ENCODE measurements around the gene LATS2. TPM values are rescaled to one million over a fixed set of nuclear protein-coding genes. Genes with fewer than 3 reads are reported as not detected.

Gene LATS2
- total RNA-seq, 1 donor from 2014 or later, result 58.3 TPM

- Mint-ChIP-seq H3K9me3 (ENCODE audit: unreplicated experiment) (no peaks in the 10 kb centered on the region), H3K4me1 (ENCODE audit: unreplicated experiment) (peaks cover 71% of the 10 kb centered on the region), H3K27me3 (ENCODE audit: unreplicated experiment) (no peaks in the 10 kb centered on the region), H3K36me3 (ENCODE audit: unreplicated experiment) (peaks cover 8% of the 10 kb centered on the region), H3K4me3 (ENCODE audit: unreplicated experiment) (no peak overlapping the region), H3K27ac (ENCODE audit: unreplicated experiment) (peak overlapping the region; percentile 38)
- no peak for DNase-seq (ENCODE audit: extremely low spot score, unreplicated experiment)
- TF ChIP-seq CTCF (IDR thresholded peaks at IDR 0.05), result no peak
Observed at GRCh38 chr13:21020176-21020575, 41.2 kb downstream of the LATS2 start.

GRCh38 chr13:21018220-21018619 is 43.2 kb downstream of the LATS2 start:
- Mint-ChIP-seq H3K27me3 (ENCODE audit: unreplicated experiment) (no peaks in the 10 kb centered on the region), H3K36me3 (ENCODE audit: unreplicated experiment) (peaks cover 8% of the 10 kb centered on the region), H3K9me3 (ENCODE audit: unreplicated experiment) (no peaks in the 10 kb centered on the region), H3K4me1 (ENCODE audit: unreplicated experiment) (peaks cover 80% of the 10 kb centered on the region), H3K4me3 (ENCODE audit: unreplicated experiment) (no peak overlapping the region), H3K27ac (ENCODE audit: unreplicated experiment) (peak overlapping the region; percentile 89)
- no peak for DNase-seq (ENCODE audit: extremely low spot score, unreplicated experiment)
- TF ChIP-seq CTCF (IDR thresholded peaks at IDR 0.05), result no peak

GRCh38 chr13:21016487-21016886 is 44.9 kb downstream of the LATS2 start:
- Mint-ChIP-seq H3K36me3 (ENCODE audit: unreplicated experiment) (peaks cover 8% of the 10 kb centered on the region), H3K4me1 (ENCODE audit: unreplicated experiment) (peaks cover 81% of the 10 kb centered on the region), H3K4me3 (ENCODE audit: unreplicated experiment) (peak overlapping the region; percentile 16), H3K9me3 (ENCODE audit: unreplicated experiment) (no peaks in the 10 kb centered on the region), H3K27me3 (ENCODE audit: unreplicated experiment) (no peaks in the 10 kb centered on the region), H3K27ac (ENCODE audit: unreplicated experiment) (peak overlapping the region; percentile 89)
- DNase-seq (ENCODE audit: extremely low spot score, unreplicated experiment), result no peak
- TF ChIP-seq CTCF (IDR thresholded peaks at IDR 0.05), result no peak

GRCh38 chr13:21015284-21015683 is 46.1 kb downstream of the LATS2 start:
- Mint-ChIP-seq H3K9me3 (ENCODE audit: unreplicated experiment) (no peaks in the 10 kb centered on the region), H3K27me3 (ENCODE audit: unreplicated experiment) (no peaks in the 10 kb centered on the region), H3K27ac (ENCODE audit: unreplicated experiment) (peak overlapping the region; percentile 97), H3K4me3 (ENCODE audit: unreplicated experiment) (peak overlapping the region; percentile 56), H3K36me3 (ENCODE audit: unreplicated experiment) (peaks cover 9% of the 10 kb centered on the region), H3K4me1 (ENCODE audit: unreplicated experiment) (peaks cover 82% of the 10 kb centered on the region)
- no peak for TF ChIP-seq CTCF (IDR thresholded peaks at IDR 0.05)
- DNase-seq (ENCODE audit: extremely low spot score, unreplicated experiment), result no peak

GRCh38 chr13:21014502-21015170 is 46.8 kb downstream of the LATS2 start:
- no peaks in the 10 kb centered on the region for H3K27me3 Mint-ChIP-seq (ENCODE audit: unreplicated experiment)
- peaks cover 82% of the 10 kb centered on the region for H3K4me1 Mint-ChIP-seq (ENCODE audit: unreplicated experiment)
- peak overlapping the region; percentile 97 for H3K27ac Mint-ChIP-seq (ENCODE audit: unreplicated experiment)
- no peak for DNase-seq (ENCODE audit: extremely low spot score, unreplicated experiment)
- no peaks in the 10 kb centered on the region for H3K9me3 Mint-ChIP-seq (ENCODE audit: unreplicated experiment)
- H3K36me3 Mint-ChIP-seq (ENCODE audit: unreplicated experiment), result peaks cover 10% of the 10 kb centered on the region
- no peak for TF ChIP-seq CTCF (IDR thresholded peaks at IDR 0.05)
- H3K4me3 Mint-ChIP-seq (ENCODE audit: unreplicated experiment), result peak overlapping the region; percentile 56

Data from osteocyte (in vitro differentiated cells).